Endothelial cell of umbilical vein (primary cell): ENCODE measurements around the gene STRN3. TPM values are rescaled to one million over a fixed set of nuclear protein-coding genes. Genes with fewer than 3 reads are reported as not detected.

Experiments
- BruUV-seq: library from RNA; stranded (reverse); fragments of 400-500 nt; replicated peaks from 2 replicates; lab custom pipeline; 2021; lab: Mats Ljungman, UMichigan
- CTCF ChIA-PET: fragments of 300-600, 350-600 bp; sonication (Branson Sonifier 250); formaldehyde crosslinking; loops from one replicate; lab custom pipeline; 2021; ENCODE audit warnings: antibody characterized with exemption, inconsistent platforms; lab: Charles Lee
- POLR2A ChIA-PET: fragments of 300-600, 350-600 bp; sonication (Branson Sonifier 250); formaldehyde crosslinking; loops from one replicate; lab custom pipeline; 2021; ENCODE audit warnings: antibody characterized with exemption, inconsistent platforms; lab: Charles Lee
- DNase-seq: peaks from one replicate; pipeline ENCODE4 v3.0.0-alpha.2; 2011; ENCODE audit warnings: low read depth, low spot score
- FAIRE-seq: peaks from 2 replicates; lab custom pipeline; 2011; peaks lifted over from hg19 to GRCh38; lab: Jason Lieb, UNC
- H2AFZ ChIP-seq: 2 replicates; pipeline ENCODE4 v1.6.0; 2012; ENCODE audit warnings: low read depth, low read length, control low read depth, inconsistent platforms
- H3K27ac ChIP-seq: 2 replicates; pipeline ENCODE4 v1.5.1; 2011; ENCODE audit warnings: low read depth, mild to moderate bottlenecking, control low read depth, low read length, moderate library complexity; ENCODE audit not compliant: insufficient read depth
- H3K27me3 ChIP-seq, 2 experiments: 2 replicates each; pipeline versions ENCODE4 v1.6.0 to v1.6.1; 2011; ENCODE audit warnings: low read length in 2 of 2, mixed read lengths in 1 of 2; ENCODE audit not compliant: control insufficient read depth in 2 of 2, insufficient read depth in 2 of 2
- H3K36me3 ChIP-seq, 2 experiments: 2 replicates in 1 of 2; 3 replicates in 1 of 2; pipeline ENCODE4 v1.5.1; 2011; ENCODE audit warnings: low read length in 2 of 2, mild to moderate bottlenecking in 1 of 2, moderate library complexity in 1 of 2; ENCODE audit not compliant: control insufficient read depth in 2 of 2, insufficient read depth in 2 of 2; ENCODE audit errors: extremely low read depth in 1 of 2
- H3K4me1 ChIP-seq: 3 replicates; pipeline ENCODE4 v1.5.1; 2011; ENCODE audit warnings: mild to moderate bottlenecking, low read length; ENCODE audit not compliant: control insufficient read depth, insufficient read depth; ENCODE audit errors: extremely low read depth
- H3K4me2 ChIP-seq: 2 replicates; pipeline ENCODE4 v1.6.1; 2011; ENCODE audit warnings: low read length, control low read depth, mixed read lengths; ENCODE audit not compliant: insufficient read depth
- H3K4me3 ChIP-seq, 3 experiments: fragments of 200-600 bp in 1 of 3; sonication (generic), shearing (Covaris generic) in 1 of 3; replicated peaks in 1 of 3; 2 replicates each; pipeline ENCODE4 v1.5.1; 2011 to 2016; ENCODE audit warnings: control low read depth in 3 of 3, low read length in 3 of 3, mild to moderate bottlenecking in 2 of 3, inconsistent platforms in 1 of 3, low read depth in 1 of 3, moderate library complexity in 1 of 3; ENCODE audit not compliant: insufficient read depth in 1 of 3
- H3K79me2 ChIP-seq: 2 replicates; pipeline ENCODE4 v1.6.0; 2012; ENCODE audit warnings: low read length, inconsistent platforms; ENCODE audit not compliant: control insufficient read depth, insufficient read depth
- H3K9ac ChIP-seq: replicated peaks from 2 replicates; pipeline ENCODE3; 2011; ENCODE audit warnings: low read length, control low read depth; ENCODE audit not compliant: insufficient read depth; ENCODE audit errors: extremely low read depth
- H3K9me1 ChIP-seq: replicated peaks from 3 replicates; pipeline ENCODE4 v1.6.0; 2011; ENCODE audit warnings: mild to moderate bottlenecking, low read length; ENCODE audit not compliant: control insufficient read depth, insufficient read depth; ENCODE audit errors: extremely low read depth
- H3K9me3 ChIP-seq: replicated peaks from 2 replicates; pipeline ENCODE4 v1.5.1; 2012; ENCODE audit warnings: low read length, inconsistent platforms; ENCODE audit not compliant: control insufficient read depth, insufficient read depth
- H4K20me1 ChIP-seq: replicated peaks from 2 replicates; pipeline ENCODE3; 2011; ENCODE audit warnings: mild to moderate bottlenecking, low read length; ENCODE audit not compliant: control insufficient read depth, insufficient read depth; ENCODE audit errors: extremely low read depth
- CTCF ChIP-seq, 2 donors: IDR thresholded peaks; 1 replicate in 1 of 2; 2 replicates in 1 of 2; pipeline ENCODE4 v1.5.1; 2011; ENCODE audit warnings: low read length in 2 of 2, mild to moderate bottlenecking in 2 of 2, moderate library complexity in 2 of 2, control low read depth in 1 of 2, inconsistent platforms in 1 of 2, low read depth in 1 of 2; ENCODE audit not compliant: insufficient read depth in 1 of 2; ENCODE audit errors: extremely low read depth in 1 of 2
- EZH2 ChIP-seq: IDR thresholded peaks from 2 replicates; pipeline ENCODE4 v1.6.1; 2012; ENCODE audit warnings: borderline replicate concordance, low read depth, mild to moderate bottlenecking, moderate library complexity, low read length, inconsistent platforms; ENCODE audit not compliant: severe bottlenecking
- FOS ChIP-seq: IDR thresholded peaks from 2 replicates; pipeline ENCODE4 v1.6.1; 2011; ENCODE audit warnings: mild to moderate bottlenecking, low read length, moderate library complexity, borderline replicate concordance; ENCODE audit not compliant: insufficient read depth
- GATA2 ChIP-seq: IDR thresholded peaks from 2 replicates; pipeline ENCODE4 v1.7.0; 2011; ENCODE audit warnings: low read depth, mild to moderate bottlenecking, moderate library complexity, mixed read lengths, low read length; ENCODE audit not compliant: insufficient read length, insufficient read depth
- JUN ChIP-seq: IDR thresholded peaks from 2 replicates; pipeline ENCODE4 v1.6.1; 2011; ENCODE audit warnings: borderline replicate concordance, low read depth; ENCODE audit not compliant: insufficient read length, insufficient read depth
- MAX ChIP-seq: IDR thresholded peaks from 2 replicates; pipeline ENCODE4 v1.6.1; 2011; ENCODE audit not compliant: insufficient read depth, insufficient read length
- MYC ChIP-seq: IDR thresholded peaks from one replicate; pipeline ENCODE4 v1.6.1; 2011; ENCODE audit warnings: mild to moderate bottlenecking, low read depth, low read length
- POLR2A ChIP-seq: IDR thresholded peaks from 2 replicates; pipeline ENCODE4 v1.6.1; 2012; ENCODE audit warnings: low read depth, mild to moderate bottlenecking, control low read depth, low read length
- POLR2AphosphoS5 ChIP-seq: IDR thresholded peaks from 2 replicates; pipeline ENCODE4 v1.6.1; 2012; ENCODE audit warnings: low read depth, mild to moderate bottlenecking, control low read depth, low read length, moderate library complexity; ENCODE audit not compliant: insufficient read depth
- dilution Hi-C: fragments of 300-500 bp; cut with MboI; formaldehyde crosslinking; loops from one replicate; pipeline ENCODE4 v1.15.0; 2019; ENCODE audit warnings: low sequenced_read_pairs; ENCODE audit not compliant: extremely low pct_ligation_motif_present
- intact Hi-C: fragments of 100-400 bp; cut with micrococcal nuclease; formaldehyde crosslinking; loops from one replicate; pipeline ENCODE4 v1.10.0; 2022
- polyA plus RNA-seq, 4 experiments: library from polyadenylated mRNA; depleted of rRNA in 3 of 4; stranded (reverse) in 3 of 4; unstranded in 1 of 4; fragments of >200 nt; gene quantifications; 2 replicates each; pipeline versions ENCODE4 v1.2.1 to v1.2.3, GENCODE V29; 2011 to 2012; ENCODE audit warnings: missing spikeins in 1 of 4
- total RNA-seq: library from RNA; stranded (reverse); gene quantifications from 2 replicates; pipeline ENCODE4 v1.2.3, GENCODE V29; 2021

Gene STRN3
- total and polyA plus RNA-seq, 2 donors (not counting 3 experiments of a cell fraction or from before 2014, with no cell fraction given), result 8.4 to 35.1 TPM

DNA sequence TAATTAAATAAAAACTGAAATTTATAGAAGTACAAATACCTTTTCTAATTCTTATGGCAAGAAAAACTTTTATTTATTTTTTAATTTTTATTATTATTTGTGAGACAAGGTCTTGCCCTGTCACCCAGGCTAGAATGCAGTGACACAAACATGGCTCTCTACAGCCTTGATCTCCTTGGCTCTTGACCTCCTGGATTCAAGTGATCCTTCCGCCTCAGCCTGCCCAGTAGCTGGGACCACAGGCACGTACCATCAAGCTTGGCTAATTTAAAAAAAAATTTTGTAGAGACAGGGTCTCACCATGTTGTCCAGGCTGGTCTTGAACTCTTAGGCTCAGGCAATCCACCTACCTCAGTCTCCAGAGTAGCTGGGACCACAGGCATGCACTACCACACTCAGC is 104.4 kb downstream of the STRN3 start:
- H3K4me2 ChIP-seq, result peak overlapping the region; percentile 55
- FAIRE-seq, result no peak
- BruUV-seq, result no TSS peak
- H3K4me3 ChIP-seq, result no peak overlapping the region
- H3K9me3 ChIP-seq, result no peaks in the 10 kb centered on the region
- H3K9ac ChIP-seq, result no peak overlapping the region
- peaks cover 8% of the 10 kb centered on the region for H3K4me1 ChIP-seq
- H4K20me1 ChIP-seq, result no peaks in the 10 kb centered on the region
- POLR2A ChIA-PET, result no interaction called here
- no peak overlapping the region for H3K27ac ChIP-seq
- CTCF ChIA-PET, result interaction anchor here (1.1 to 2.6 kb wide), 4 partner anchors 8 to 18 kb away, joined by 3 to 16 read pairs (median 6); no protein-coding TSS in a partner anchor
- H3K9me1 ChIP-seq, result no peaks in the 10 kb centered on the region
- intact Hi-C loops, result no loop called here
- dilution Hi-C loops, result no loop called here
- no peak overlapping the region for H2AFZ ChIP-seq
- TF ChIP-seq JUN (no peak), FOS (no peak), EZH2 (no peak), MYC (no peak), POLR2A (no peak), GATA2 (no peak), CTCF (IDR thresholded peaks at IDR 0.05; ENCODE audit: extremely low read depth in 1 of 2, insufficient read depth in 1 of 2, low read depth in 1 of 2, low read length in 2 of 2) (no peak), POLR2AphosphoS5 (no peak), MAX (no peak)
- peaks cover 5% of the 10 kb centered on the region for H3K79me2 ChIP-seq
- H3K36me3 ChIP-seq, result peaks cover 0 to 3% of the 10 kb centered on the region in 2 experiments
- H3K27me3 ChIP-seq, result no peaks in the 10 kb centered on the region
- no peak for DNase-seq
